GM18867 (cell line): ENCODE measurements around the gene AFF3.

Experiments used
- ATAC-seq: cut with Tn5 transposase; IDR thresholded peaks from one replicate; pipeline ENCODE4 v1.9.1; 2021; ENCODE audit warnings: mild to moderate bottlenecking, moderate library complexity; ENCODE audit not compliant: unreplicated experiment

The AFF3 gene

GRCh38 chr2:100072503-100072902 is 69.9 kb downstream of the AFF3 start:
- ATAC-seq, result no peak

- no peak for ATAC-seq
Measured at GRCh38 chr2:100071335-100072043, 70.9 kb downstream of the AFF3 start.

GRCh38 chr2:100070078-100070477 is 72.3 kb downstream of the AFF3 start:
- ATAC-seq, result no peak

- ATAC-seq, result no peak
Measured at GRCh38 chr2:100068395-100068794, 74.0 kb downstream of the AFF3 start.

GRCh38 chr2:100067784-100068183 is 74.6 kb downstream of the AFF3 start:
- no peak for ATAC-seq

- ATAC-seq, result no peak
Measured at GRCh38 chr2:100066856-100067255, 75.5 kb downstream of the AFF3 start.

GRCh38 chr2:100066246-100066645 is 76.1 kb downstream of the AFF3 start:
- no peak for ATAC-seq

GRCh38 chr2:100064592-100065428 is 77.6 kb downstream of the AFF3 start:
- no peak for ATAC-seq

GRCh38 chr2:100064165-100064564 is 78.2 kb downstream of the AFF3 start:
- no peak for ATAC-seq

GRCh38 chr2:100063459-100063953 is 78.9 kb downstream of the AFF3 start:
- ATAC-seq, result no peak

- ATAC-seq, result no peak
Measured at GRCh38 chr2:100062336-100062735, 80.1 kb downstream of the AFF3 start.

- no peak for ATAC-seq
Measured at GRCh38 chr2:100060875-100061274, 81.5 kb downstream of the AFF3 start.

- no peak for ATAC-seq
Measured at GRCh38 chr2:100059638-100060037, 82.8 kb downstream of the AFF3 start.

GRCh38 chr2:100057901-100058261 is 84.5 kb downstream of the AFF3 start:
- no peak for ATAC-seq

GRCh38 chr2:100054426-100054825 is 88.0 kb downstream of the AFF3 start:
- ATAC-seq, result no peak

- ATAC-seq, result no peak
Measured at GRCh38 chr2:100053087-100053885, 89.1 kb downstream of the AFF3 start.

- no peak for ATAC-seq
Measured at GRCh38 chr2:100052650-100053049, 89.7 kb downstream of the AFF3 start.

GRCh38 chr2:100051253-100051652 is 91.1 kb downstream of the AFF3 start:
- no peak for ATAC-seq

GRCh38 chr2:100050685-100051084 is 91.7 kb downstream of the AFF3 start:
- ATAC-seq, result no peak

GRCh38 chr2:100046961-100047947 is 95.1 kb downstream of the AFF3 start:
- ATAC-seq, result no peak
